T-helper 2 cell treated with Interferon-gamma antibody and Interleukin-4, amounts not matched to agents 100 ng/mL and 5 ng/mL, for 36 hours (primary cell): ENCODE data around the gene GATB. TPM values are rescaled to one million over a fixed set of nuclear protein-coding genes. Genes with fewer than 3 reads are reported as not detected.
"Not testable (repeated sequence)": the region's sequence is repeated elsewhere in the genome, so short reads cannot be mapped to it uniquely, and the experiment has no call there.

Source experiments
- intact Hi-C: fragments of 100-400 bp; cut with micrococcal nuclease; formaldehyde crosslinking; loops from one replicate; pipeline ENCODE4 v1.15.1; 2023
- total RNA-seq: library from RNA; stranded (reverse); gene quantifications from 2 replicates; pipeline ENCODE4 v1.2.3, GENCODE V29; 2022

Gene GATB
- total RNA-seq, 1 donor from 2014 or later = 15.7 TPM

DNA sequence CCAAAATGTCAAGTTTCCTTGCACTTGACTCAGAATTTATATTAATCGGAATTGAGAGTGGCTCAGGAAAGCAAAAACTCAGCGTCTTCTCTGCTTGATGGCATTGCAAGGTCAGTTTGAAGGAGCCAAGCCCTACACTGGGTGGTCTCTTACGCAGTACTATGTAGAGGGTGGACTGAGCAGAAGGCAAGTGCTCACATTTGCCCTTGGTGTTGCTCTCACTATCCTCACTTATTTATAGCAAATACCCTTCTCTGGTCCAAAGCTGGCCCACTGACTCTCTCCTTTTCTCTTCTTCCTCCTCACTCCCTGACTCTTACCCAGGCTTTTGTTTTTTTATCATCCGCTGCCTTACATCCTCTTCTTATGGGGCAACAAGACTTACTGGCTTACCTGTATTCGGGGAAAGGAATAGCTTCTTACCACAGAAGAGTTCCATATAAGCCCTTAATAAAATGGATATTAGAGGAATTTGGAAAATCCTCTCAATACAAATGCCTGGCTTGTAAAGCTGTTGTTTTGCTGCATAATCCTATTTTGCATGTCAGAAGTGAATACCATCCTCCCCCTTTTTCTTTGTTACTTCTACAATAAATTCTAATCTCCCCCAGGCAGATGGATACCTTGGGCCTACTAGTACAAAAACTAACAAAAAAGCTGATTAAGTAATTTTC lies 24.8 kb upstream of the GATB start:
- intact Hi-C loops = no loop called here

DNA sequence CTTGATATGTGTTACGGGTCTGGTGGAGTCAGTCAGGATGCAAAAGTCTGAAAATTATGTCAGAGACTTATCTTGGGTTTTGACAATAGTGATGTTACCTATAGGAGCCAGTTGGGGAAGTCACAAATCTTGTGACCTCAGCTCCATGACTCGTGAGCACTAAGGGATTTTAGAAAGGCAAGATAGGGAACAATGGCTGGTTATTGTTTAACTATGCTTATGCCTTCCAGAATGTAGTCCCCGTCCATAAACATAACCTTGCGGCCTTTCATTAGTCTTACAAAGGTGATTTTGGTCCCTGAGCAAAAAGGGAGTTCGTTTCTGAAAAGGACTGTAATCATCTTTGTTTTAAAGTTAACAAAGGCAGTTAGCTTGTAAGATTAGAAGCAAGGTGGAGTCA lies 23.9 kb upstream of the GATB start:
- intact Hi-C loops = no loop called here

DNA sequence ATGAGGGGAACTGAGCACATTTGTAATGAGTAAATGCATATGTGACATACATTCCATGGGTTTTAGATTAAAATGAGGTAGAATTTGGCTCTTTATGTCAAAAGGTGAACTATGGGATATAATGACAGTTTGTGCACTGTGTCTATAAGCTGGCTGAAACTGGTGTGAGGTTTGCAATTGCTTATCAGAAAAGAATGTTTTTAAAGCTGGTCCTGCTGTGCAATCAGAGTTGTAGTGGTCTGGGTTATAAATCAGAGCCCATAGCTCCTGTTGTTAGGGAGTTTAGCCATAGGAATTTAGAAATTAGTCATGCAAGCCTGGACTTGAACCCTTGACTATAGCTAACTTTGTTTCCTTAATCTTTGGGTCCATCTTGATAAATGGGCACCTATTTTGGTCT lies 23.1 kb upstream of the GATB start:
- intact Hi-C loops = no loop called here

DNA sequence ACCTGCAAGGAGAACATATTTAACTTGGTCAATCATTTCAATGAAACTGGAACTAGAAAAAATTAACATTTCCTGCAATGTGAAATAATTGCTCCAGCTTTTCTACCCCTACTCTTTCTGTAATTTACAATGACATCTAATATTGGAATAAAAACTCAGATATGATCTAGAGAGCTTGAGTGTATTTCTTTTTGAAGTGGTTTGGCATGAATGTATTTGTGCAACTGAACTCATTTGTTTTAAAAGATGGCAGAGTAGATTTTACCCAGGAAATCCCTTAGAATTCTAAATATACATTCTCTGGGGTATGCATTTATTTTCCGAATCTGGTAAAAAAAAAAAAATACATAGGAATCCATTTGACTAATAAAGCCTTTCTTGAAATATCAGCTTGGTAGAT lies 21.5 kb upstream of the GATB start:
- intact Hi-C loops = no loop called here

DNA sequence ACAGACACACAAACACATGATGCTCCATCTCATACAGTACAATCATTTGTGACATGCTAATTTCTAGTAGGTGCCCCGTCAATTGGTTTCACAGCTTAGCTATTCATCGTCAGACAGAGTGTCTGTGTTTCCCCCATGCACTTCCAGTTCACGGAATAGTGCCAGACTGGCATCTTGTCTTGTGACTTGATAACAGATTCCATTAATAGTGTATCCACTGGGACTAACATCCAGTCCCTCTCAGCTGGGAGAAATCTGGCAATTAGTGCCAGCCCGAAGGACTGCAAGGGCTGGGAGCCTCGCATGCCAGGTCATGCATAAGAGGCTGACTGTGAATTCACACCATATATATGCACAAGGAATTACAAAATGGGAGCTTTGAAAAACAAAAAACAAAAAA lies 20.2 kb upstream of the GATB start:
- intact Hi-C loops = no loop called here

DNA sequence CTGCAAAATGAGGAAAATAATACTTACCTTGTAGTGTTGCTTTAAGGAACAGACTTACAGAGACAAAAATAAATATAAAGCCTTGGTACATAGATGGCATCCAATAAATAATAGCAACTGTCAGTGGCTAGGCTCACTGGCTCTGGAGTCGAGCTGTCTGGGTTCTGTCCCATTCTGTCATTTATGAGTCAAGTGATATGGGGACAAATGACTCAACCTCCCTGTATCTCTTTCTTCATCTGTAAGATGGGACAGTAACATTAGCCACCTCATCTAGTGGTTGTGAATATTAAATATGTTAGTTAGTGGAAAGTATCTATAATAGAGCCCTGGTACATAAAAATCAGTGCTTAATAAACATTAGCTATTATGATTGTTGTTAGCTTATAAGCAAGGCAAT lies 16.7 kb upstream of the GATB start:
- intact Hi-C loops = no loop called here

DNA sequence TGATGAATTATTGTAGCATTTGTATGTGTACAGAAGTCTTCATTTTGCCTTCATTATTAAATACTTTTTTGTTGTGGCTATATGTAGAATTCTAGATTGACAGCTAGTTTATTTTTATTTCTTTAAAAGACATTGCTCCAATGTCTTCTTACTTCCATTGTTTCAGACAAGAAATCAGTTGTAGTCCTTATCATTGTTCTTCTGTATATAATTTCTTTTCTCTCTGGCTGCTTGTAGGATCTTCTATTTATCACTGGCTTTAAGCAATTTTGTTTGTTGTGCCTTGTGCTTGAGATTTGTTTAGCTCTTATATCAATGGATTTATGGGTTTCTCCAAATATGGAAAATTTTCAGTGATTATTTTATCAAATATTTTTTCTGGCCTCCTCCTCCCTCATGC lies 13.5 kb upstream of the GATB start:
- intact Hi-C loops = no loop called here

DNA sequence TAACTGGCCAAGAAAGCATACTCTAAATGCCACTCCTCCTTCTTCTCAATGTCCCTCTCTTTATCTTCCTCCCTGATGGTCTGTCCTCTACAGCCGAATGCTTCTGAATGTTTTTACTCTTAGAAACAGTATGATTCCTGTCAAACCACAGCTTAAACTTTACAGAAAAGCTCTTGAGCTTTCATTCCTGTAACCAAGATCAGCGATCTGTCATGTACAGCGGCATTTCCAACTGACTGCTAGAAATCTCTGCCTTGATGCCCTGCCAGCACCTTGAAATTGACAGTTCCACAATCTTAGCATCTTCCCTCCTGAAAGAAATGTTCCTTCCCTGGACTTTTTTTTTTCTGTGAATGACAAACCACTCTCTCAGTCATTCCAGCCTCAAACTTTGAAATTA lies 11.5 kb upstream of the GATB start:
- intact Hi-C loops = no loop called here

DNA sequence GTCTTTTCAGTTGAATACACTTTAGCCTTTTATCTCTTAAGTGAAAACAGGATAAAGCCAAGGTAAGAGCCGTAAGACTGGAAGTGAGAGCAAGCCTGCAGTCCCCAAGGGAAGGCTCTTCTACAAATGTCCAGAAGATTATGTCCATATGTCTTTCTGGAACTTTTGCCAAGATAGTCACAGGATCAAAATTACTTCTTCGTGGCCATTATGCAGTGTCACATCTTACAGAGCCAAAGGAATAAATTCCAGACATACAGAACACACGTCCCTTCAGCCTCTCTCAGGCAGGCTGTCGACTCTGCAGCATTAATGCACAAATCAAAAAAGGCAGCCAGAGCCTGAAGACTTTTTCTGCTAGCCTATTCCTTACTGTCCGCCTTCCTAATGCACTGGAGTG lies 10.9 kb upstream of the GATB start:
- intact Hi-C loops = no loop called here

DNA sequence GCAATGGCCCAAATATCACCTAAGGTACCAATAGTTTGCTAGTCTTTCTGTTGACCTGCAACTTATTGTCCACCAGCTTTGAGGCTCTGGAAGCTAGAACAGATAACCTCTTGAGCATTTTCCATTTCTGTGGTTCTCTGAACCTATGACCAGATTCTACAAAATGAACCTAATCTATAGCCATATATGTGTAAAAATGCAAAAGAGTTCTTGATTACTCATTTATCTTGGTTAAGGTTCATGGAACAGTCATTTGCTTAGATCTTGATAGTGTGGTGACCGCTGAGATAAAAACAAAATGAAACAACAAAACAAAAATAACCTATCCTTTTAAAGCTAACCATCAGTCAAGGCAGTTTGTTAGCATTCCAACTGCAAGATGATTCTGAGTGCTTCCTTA lies 9.3 kb upstream of the GATB start:
- intact Hi-C loops = no loop called here

DNA sequence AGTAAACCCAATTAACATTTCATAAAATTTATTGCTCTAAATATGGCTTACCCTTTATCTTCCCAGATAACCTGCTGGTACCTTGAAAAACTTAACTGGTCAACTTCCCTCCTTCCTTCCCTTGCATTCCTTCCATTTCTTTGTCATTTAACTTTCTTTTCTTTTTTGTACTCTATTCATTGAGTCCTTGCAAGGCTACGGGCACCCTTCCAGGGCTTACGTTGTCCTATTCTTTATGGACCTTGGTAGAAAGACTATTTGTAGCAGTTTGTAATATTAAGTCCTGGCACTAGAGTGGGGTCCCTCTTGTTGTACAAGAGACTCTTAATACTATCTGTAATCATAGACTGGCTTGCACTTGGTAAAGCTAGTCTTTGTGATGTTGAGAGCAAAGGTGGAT lies 8.0 kb upstream of the GATB start:
- intact Hi-C loops = loop anchor here (10.0 kb wide), 1 partner anchor 616 kb away; no protein-coding TSS in a partner anchor

DNA sequence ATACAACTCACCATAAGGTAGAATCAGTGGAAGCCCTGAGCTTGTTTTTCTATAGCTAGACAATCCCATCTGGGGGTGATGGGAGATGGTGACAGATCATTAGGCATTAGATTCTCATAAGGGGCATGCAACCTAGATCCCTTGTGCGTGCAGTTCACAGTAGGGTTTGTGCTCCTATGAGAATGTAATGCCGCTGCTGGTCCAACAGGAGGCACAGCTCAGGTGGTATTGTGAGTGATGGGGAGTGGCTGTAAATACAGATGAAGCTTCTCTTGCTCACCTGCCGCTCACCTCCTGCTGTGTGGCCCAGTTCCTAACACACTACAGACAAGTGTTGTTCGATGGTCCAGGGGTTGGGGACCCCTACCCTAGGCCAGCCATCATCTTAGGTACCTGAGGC lies 5.9 kb upstream of the GATB start:
- intact Hi-C loops = loop anchor here (10.0 kb wide), 1 partner anchor 618 kb away; no protein-coding TSS in a partner anchor

DNA sequence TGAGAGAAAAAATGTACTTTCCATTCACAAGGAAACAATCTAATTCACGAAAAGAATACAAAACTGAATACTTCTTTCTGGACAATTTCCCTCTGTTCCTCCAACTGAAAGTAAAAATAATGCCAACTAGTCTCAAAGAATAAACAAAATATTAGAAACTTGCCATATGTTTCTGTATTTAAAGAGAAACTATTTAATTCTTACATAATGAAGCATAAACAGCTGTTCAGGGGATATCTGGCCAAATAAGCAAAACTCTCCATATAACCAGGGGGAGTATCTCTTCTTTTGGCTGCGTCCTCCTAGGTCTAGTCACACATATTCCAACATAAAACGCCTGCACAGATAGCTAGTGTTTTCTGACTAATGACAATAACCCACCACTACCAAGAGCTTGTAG lies 805 bp downstream of the GATB start:
- intact Hi-C loops = loop anchor here (2.0 to 10.0 kb wide), 3 partner anchors 573 to 1357 kb away; no protein-coding TSS in a partner anchor

DNA sequence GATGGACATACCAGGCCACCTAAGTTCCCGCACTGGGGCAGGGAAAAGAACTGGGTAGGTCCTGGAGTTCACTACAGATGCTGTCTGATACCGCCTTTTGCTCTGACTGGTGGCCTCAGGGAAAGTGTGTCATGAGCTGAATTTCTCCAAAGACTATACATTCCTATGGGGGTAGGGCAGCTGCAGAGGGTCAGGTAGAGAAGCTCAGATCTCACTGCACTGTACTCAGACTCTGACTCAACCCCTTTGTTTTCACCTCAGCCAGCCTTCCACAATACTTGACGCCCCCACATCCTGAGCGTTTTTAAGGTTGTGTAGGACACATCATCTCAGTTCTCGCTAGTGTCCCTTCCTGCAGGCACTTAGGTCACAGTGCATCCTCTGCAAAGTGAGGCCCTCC lies 7.8 kb downstream of the GATB start:
- intact Hi-C loops = no loop called here

DNA sequence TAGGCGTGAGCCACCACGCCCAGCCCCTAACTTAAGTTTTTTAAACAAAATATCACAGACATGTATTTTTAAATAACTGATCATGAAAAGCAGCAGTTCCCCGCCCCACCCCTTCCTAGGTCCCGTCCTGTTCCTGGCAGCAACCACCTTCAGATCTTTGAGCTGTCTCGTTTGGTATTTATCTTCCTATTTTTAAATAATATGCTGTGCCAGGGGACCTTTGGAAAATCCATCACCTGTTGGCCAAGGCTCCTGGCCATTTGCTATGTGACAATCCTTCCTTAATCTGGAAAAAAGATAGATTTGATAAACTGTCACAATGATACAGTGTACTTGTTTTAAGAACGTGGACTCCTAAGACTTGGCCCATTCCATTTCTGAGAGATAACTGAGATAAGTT lies 10.7 kb downstream of the GATB start:
- intact Hi-C loops = no loop called here

DNA sequence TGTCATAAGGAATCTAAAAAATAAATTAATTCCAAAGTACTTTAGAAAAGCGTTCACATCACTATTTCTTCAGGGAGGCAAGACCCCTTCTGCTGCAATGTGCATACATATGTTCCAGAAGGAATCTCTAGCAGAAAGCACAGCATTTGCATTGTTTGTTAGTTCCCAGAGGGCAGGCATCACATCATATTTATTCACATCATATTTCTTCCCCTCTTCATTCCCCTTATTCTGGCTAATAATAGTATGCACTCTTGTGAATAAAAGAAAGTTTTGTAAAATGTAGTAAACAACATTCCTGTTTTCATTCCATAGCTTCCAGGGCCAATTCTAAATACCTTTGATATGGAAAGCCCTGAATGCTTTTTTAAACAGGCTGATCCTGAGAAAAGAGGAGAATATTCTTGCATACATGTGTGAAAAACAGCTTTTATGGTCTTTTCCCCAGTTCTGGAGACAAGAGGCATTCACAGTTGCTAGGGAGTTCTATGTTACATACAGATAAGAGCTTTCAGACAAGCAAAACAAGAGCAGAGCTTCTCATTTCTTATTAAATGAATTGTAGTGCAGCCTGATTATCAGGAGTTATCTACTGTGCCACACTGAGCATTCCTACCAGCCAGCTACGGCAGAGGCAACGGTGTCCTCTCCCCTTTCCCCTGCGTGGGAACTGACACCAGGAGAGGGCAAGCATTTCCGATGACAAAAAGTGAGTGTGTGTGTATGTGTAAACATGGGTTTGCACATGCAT lies 15.2 kb downstream of the GATB start:
- intact Hi-C loops = no loop called here

DNA sequence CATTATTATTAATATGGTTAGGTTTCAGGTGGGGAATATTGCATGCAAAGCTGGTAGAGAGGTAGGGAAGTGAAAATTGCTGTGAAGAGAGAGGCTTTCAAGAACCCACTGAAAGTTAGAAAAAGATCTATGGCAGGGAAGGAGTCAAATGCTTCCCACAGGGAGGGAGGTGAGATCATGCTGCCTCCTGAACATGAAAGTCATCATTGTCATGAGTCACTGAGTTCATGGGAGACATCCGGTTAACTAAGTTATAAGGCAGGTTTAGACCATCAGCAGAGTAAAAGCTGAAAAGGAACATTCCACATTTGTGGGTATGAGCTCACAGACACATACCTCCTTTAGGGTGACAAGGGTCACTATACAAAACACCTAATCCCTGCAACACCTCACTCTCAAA lies 16.2 kb downstream of the GATB start:
- intact Hi-C loops = no loop called here

DNA sequence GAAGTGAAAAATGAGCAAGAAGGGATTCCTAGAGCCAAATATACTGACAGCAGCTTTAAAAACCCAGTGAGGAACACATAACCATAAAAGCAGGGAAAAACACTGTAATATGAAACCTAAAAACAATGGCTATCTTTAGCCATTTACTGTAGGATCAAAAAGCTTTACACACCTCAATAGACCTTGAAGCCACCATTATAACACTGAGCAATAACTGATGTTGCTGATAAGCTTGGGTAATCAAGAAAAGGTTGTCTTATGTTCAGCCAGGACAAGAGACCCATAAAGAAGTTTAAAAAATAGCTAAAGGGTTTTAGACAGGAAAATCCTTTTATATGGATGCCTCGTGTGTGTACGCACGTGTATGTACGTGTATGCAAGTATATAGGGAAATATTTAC lies 16.9 kb downstream of the GATB start:
- intact Hi-C loops = no loop called here

DNA sequence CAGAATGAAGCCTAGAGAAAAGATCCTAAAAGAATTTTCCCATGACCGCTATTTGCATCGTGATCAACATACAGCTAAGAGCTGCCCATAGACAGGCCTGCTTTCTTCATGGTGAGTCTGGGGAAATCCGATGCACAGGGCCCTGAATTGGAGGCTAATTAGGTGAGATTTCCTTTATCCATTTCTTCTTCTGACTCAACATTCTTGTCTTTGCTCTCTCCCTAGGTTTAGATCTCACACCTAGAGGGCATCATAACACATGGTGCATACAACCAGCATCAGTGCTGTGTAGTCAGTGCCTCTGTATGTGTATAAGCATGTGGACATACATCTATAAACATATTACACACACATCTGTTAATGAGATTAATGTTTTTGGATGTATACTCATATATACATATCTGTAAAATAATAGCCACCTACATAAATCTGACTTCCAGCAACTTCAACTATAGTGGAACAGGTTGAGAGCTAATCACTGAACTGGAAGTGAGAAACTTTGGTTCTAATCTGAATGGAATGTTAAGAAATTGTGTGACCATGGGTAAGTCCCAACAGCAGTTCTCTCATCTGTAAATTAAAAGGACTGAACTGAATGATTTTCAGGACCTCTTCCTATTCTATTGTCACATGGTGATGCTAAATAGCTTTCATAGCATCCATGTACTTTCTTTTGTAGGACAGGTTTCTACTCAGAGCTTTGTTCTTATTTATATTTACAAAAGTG lies 17.5 kb downstream of the GATB start:
- intact Hi-C loops = no loop called here

DNA sequence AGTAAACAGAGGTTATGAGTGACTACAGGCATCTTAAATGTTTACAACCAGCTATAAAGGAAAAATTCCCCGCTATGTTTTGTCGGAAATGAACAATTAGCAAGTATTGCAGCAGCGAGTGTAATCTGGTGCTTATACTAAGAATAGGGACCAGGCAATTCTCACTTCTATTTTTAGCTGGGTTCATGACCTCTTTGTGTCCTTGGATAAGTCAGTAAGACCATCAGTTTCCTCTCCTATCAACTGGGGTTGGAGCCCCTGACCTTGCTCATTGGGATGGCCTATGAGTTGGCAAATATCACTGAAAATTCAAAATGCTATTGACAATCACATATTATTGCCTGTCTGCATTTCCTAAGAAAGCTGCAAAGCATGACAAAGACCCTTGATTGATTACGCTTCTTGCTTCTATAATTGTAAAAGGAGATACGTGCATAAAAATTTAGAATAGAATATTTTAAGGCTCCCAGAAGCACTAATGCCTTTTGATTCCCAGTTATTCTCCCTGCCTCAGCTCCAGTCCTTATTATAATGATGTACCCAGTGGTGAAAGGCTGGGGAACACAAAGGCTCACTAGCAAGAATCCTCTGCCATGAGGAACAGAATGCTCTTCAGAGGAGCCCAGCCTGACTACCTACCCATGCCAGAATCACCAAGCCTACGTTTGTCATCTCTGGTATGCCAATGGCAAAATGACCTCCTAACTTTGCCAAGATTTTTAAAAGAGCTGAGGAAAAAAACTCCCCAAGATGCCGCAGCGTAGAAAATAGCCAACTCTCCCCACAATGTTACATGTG lies 21.9 kb downstream of the GATB start:
- intact Hi-C loops = no loop called here

DNA sequence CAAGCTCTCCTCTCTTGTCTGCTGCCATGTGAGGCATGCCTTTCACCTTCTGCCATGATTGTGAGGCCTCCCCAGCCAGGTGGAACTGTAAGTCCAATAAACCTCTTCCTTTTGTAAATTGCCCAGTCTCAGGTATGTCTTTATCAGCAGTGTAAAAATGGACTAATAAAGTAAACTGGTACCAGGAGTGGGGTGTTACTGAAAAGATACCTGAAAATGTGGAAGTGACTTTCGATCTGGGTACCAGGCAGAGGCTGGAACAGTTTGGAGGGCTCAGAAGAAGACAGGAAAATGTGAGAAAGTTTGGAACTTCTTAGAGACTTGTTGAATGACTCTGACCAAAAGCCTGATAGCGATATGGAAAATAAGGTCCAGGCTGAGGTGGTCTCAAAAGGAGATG lies 24.0 kb downstream of the GATB start:
- intact Hi-C loops = not testable (repeated sequence)

DNA sequence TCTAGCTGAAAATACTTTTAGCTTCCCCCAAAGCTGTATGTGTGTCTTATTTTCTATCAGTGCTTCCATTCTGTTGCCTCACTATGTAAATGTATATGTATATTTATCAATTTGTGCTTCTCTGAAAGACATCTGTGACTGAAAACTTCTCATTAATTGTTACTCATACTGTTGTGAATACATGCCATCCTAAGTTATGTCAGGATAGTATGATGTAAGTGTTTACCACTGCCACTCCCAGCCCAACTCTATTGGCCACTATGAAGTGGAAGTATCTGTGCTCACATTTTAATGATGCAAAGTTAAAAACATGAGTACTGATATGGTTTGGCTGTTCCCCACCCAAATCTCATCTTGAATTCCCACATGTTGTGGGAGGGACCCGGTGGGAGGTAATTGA lies 24.4 kb downstream of the GATB start:
- intact Hi-C loops = no loop called here
